Tibial nerve (tissue), 3 donors: Measurements from ENCODE around the gene ADCY2.

Source experiments
- EP300 ChIP-seq, 2 donors: sonication (generic); formaldehyde crosslinking; IDR thresholded peaks; one replicate each; pipeline ENCODE4 v1.6.1; 2017; ENCODE audit warnings: antibody characterized with exemption in 2 of 2, mild to moderate bottlenecking in 1 of 2
- POLR2A ChIP-seq, 2 donors: fragments of 450-650 bp; IDR thresholded peaks; one replicate each; pipeline ENCODE4 v1.6.1; 2017; ENCODE audit warnings: antibody characterized with exemption in 2 of 2, mild to moderate bottlenecking in 2 of 2, moderate library complexity in 2 of 2

- TF ChIP-seq EP300 (IDR thresholded peaks at IDR 0.05), result no peak
- no peak for TF ChIP-seq POLR2A (IDR thresholded peaks at IDR 0.05)
Observed at GRCh38 chr5:7361593-7361992, 34.3 kb upstream of the ADCY2 start.
